Adipocyte (in vitro differentiated cells): ENCODE results near the gene SLIT3.
A peak's percentile ranks its signal among the peaks of the same experiment; 100 is the strongest.
"Not testable (repeated sequence)": the region's sequence is repeated elsewhere in the genome, so short reads cannot be mapped to it uniquely, and the experiment has no call there.

Experiments
- DNase-seq: peaks from one replicate; pipeline ENCODE4 v3.0.0-alpha.2; 2015; ENCODE audit warnings: low read depth
- H3K27me3 ChIP-seq: replicated peaks from 2 replicates; pipeline ENCODE4 v1.7.0; 2013; ENCODE audit warnings: mild to moderate bottlenecking, low read length, moderate library complexity; ENCODE audit not compliant: control insufficient read depth, insufficient read depth
- H3K36me3 ChIP-seq: 2 replicates; pipeline ENCODE4 v1.7.0; 2013; ENCODE audit warnings: low read length, mild to moderate bottlenecking, moderate library complexity; ENCODE audit not compliant: control insufficient read depth, insufficient read depth, severe bottlenecking
- H3K4me1 ChIP-seq: 2 replicates; pipeline ENCODE4 v1.7.0; 2013; ENCODE audit warnings: mild to moderate bottlenecking, low read length, moderate library complexity; ENCODE audit not compliant: control insufficient read depth, insufficient read depth
- H3K4me3 ChIP-seq: 2 replicates; pipeline ENCODE4 v1.7.0; 2013; ENCODE audit warnings: mild to moderate bottlenecking, low read length, moderate library complexity
- H3K9ac ChIP-seq: 2 replicates; pipeline ENCODE4 v1.7.0; 2013; ENCODE audit warnings: mild to moderate bottlenecking, low read length, moderate library complexity
- H3K9me3 ChIP-seq: 2 replicates; pipeline ENCODE4 v1.7.0; 2013; ENCODE audit warnings: mild to moderate bottlenecking, low read length, moderate library complexity; ENCODE audit not compliant: control insufficient read depth

SLIT3 gene

GRCh38 chr5:169218176-169218575 is 82.8 kb downstream of the SLIT3 start:
- Histone ChIP-seq H3K36me3 (peaks cover 13% of the 10 kb centered on the region), H3K9me3 (no peaks in the 10 kb centered on the region), H3K4me1 (peaks cover 18% of the 10 kb centered on the region), H3K4me3 (no peak overlapping the region), H3K27me3 (no peaks in the 10 kb centered on the region), H3K9ac (no peak overlapping the region)
- DNase-seq, result no peak

GRCh38 chr5:169216866-169217265 is 84.1 kb downstream of the SLIT3 start:
- Histone ChIP-seq H3K9ac (no peak overlapping the region), H3K4me1 (peaks cover 18% of the 10 kb centered on the region), H3K27me3 (no peaks in the 10 kb centered on the region), H3K9me3 (no peaks in the 10 kb centered on the region), H3K4me3 (no peak overlapping the region), H3K36me3 (peaks cover 13% of the 10 kb centered on the region)
- no peak for DNase-seq

GRCh38 chr5:169213479-169213878 is 87.5 kb downstream of the SLIT3 start:
- DNase-seq, result peak; percentile 29
- Histone ChIP-seq H3K27me3 (no peaks in the 10 kb centered on the region), H3K36me3 (no peaks in the 10 kb centered on the region), H3K9ac (peak overlapping the region; percentile 39), H3K4me3 (no peak overlapping the region), H3K4me1 (peaks cover 18% of the 10 kb centered on the region), H3K9me3 (no peaks in the 10 kb centered on the region)

- H3K4me1 ChIP-seq, result peaks cover 22% of the 10 kb centered on the region
- not testable (repeated sequence) for H3K27me3 ChIP-seq, H3K9ac ChIP-seq, H3K36me3 ChIP-seq, H3K9me3 ChIP-seq, H3K4me3 ChIP-seq, DNase-seq
These were observed 89.2 kb downstream of the SLIT3 start for GRCh38 chr5:169211761-169212160.

- no peak for DNase-seq
- no peak overlapping the region for H3K9ac ChIP-seq
- no peak overlapping the region for H3K4me3 ChIP-seq
- no peaks in the 10 kb centered on the region for H3K36me3 ChIP-seq
- peaks cover 42% of the 10 kb centered on the region for H3K4me1 ChIP-seq
- no peaks in the 10 kb centered on the region for H3K27me3 ChIP-seq
- peaks cover 7% of the 10 kb centered on the region for H3K9me3 ChIP-seq
These were observed 96.0 kb downstream of the SLIT3 start for GRCh38 chr5:169204788-169205400.

- peaks cover 44% of the 10 kb centered on the region for H3K4me1 ChIP-seq
- H3K27me3 ChIP-seq, result no peaks in the 10 kb centered on the region
- DNase-seq, result peak; percentile 47
- H3K9ac ChIP-seq, result peak overlapping the region; percentile 68
- peaks cover 7% of the 10 kb centered on the region for H3K9me3 ChIP-seq
- no peaks in the 10 kb centered on the region for H3K36me3 ChIP-seq
- H3K4me3 ChIP-seq, result peak overlapping the region; percentile 48
These were observed 98.0 kb downstream of the SLIT3 start for GRCh38 chr5:169202969-169203368.

GRCh38 chr5:169201597-169201996 is 99.3 kb downstream of the SLIT3 start:
- Histone ChIP-seq H3K4me3 (no peak overlapping the region), H3K27me3 (no peaks in the 10 kb centered on the region), H3K36me3 (no peaks in the 10 kb centered on the region), H3K9me3 (peaks cover 7% of the 10 kb centered on the region), H3K9ac (no peak overlapping the region), H3K4me1 (peaks cover 43% of the 10 kb centered on the region)
- no peak for DNase-seq

- H3K4me3 ChIP-seq, result no peak overlapping the region
- no peaks in the 10 kb centered on the region for H3K27me3 ChIP-seq
- H3K4me1 ChIP-seq, result peaks cover 47% of the 10 kb centered on the region
- no peaks in the 10 kb centered on the region for H3K36me3 ChIP-seq
- H3K9ac ChIP-seq, result peak overlapping the region; percentile 12
- no peak for DNase-seq
- H3K9me3 ChIP-seq, result peaks cover 7% of the 10 kb centered on the region
These were observed 100.7 kb downstream of the SLIT3 start for GRCh38 chr5:169200125-169200778.

- H3K4me1 ChIP-seq, result peaks cover 34% of the 10 kb centered on the region
- H3K36me3 ChIP-seq, result peaks cover 14% of the 10 kb centered on the region
- H3K9me3 ChIP-seq, result peaks cover 7% of the 10 kb centered on the region
- no peak for DNase-seq
- no peaks in the 10 kb centered on the region for H3K27me3 ChIP-seq
- H3K4me3 ChIP-seq, result no peak overlapping the region
- H3K9ac ChIP-seq, result no peak overlapping the region
These were observed 103.6 kb downstream of the SLIT3 start for GRCh38 chr5:169197343-169197742.

- Histone ChIP-seq H3K9me3 (no peaks in the 10 kb centered on the region), H3K4me1 (peaks cover 36% of the 10 kb centered on the region), H3K27me3 (no peaks in the 10 kb centered on the region), H3K36me3 (peaks cover 27% of the 10 kb centered on the region), H3K9ac (peak overlapping the region; percentile 22), H3K4me3 (no peak overlapping the region)
- no peak for DNase-seq
These were observed 104.9 kb downstream of the SLIT3 start for GRCh38 chr5:169196059-169196458.

GRCh38 chr5:169195601-169196000 is 105.3 kb downstream of the SLIT3 start:
- Histone ChIP-seq H3K27me3 (no peaks in the 10 kb centered on the region), H3K9ac (peak overlapping the region; percentile 22), H3K4me3 (no peak overlapping the region), H3K4me1 (peaks cover 40% of the 10 kb centered on the region), H3K9me3 (no peaks in the 10 kb centered on the region), H3K36me3 (peaks cover 27% of the 10 kb centered on the region)
- peak; percentile 41 for DNase-seq
